H1 (cell line): ENCODE data around the gene CAMTA1.

Experiments
- CREB1 ChIP-seq: IDR thresholded peaks from 2 replicates; pipeline ENCODE4 v1.6.1; 2012; ENCODE audit warnings: inconsistent platforms
- EGR1 ChIP-seq: IDR thresholded peaks from 2 replicates; pipeline ENCODE4 v1.6.1; 2011; ENCODE audit warnings: low read depth, low read length, borderline replicate concordance
- EZH2 ChIP-seq: fragments of 200-600 bp; sonication (generic); IDR thresholded peaks from 2 replicates; pipeline ENCODE4 v1.7.1; 2012; ENCODE audit warnings: low read depth, mild to moderate bottlenecking, moderate library complexity, low read length, inconsistent platforms; ENCODE audit not compliant: severe bottlenecking
- NRF1 ChIP-seq: IDR thresholded peaks from 2 replicates; pipeline ENCODE4 v1.6.1; 2011; ENCODE audit warnings: mild to moderate bottlenecking, low read depth, low read length, improper control_type of control experiment
- POLR2A ChIP-seq, 2 experiments: IDR thresholded peaks; 1 replicate in 1 of 2; 2 replicates in 1 of 2; pipeline ENCODE4 v1.6.1; 2011; ENCODE audit warnings: low read depth in 2 of 2, low read length in 2 of 2, mild to moderate bottlenecking in 2 of 2; ENCODE audit errors: control extremely low read depth in 1 of 2
- SP4 ChIP-seq: IDR thresholded peaks from 2 replicates; pipeline ENCODE4 v1.6.1; 2012; ENCODE audit warnings: low read length, inconsistent platforms
- SUZ12 ChIP-seq: fragments of 200-600 bp; sonication (generic); IDR thresholded peaks from 2 replicates; pipeline ENCODE4 v1.6.1; 2012; ENCODE audit warnings: mild to moderate bottlenecking, inconsistent platforms, low read length, moderate library complexity, mixed read lengths
- TAF1 ChIP-seq: IDR thresholded peaks from 2 replicates; pipeline ENCODE4 v1.6.1; 2011; ENCODE audit warnings: mild to moderate bottlenecking, low read depth, low read length
- ZNF274 ChIP-seq: IDR thresholded peaks from 2 replicates; pipeline ENCODE4 v1.7.0; 2012; ENCODE audit warnings: low read length, borderline replicate concordance; ENCODE audit errors: extremely low read depth
- TF ChIP-seq, protein P1 (sequence below), 3 experiments: IDR thresholded peaks; 1 replicate in 2 of 3; 2 replicates in 1 of 3; pipeline versions ENCODE4 v1.5.1 to v1.6.1; 2011; ENCODE audit warnings: low read length in 3 of 3, mild to moderate bottlenecking in 3 of 3, inconsistent platforms in 2 of 3, low read depth in 1 of 3, moderate library complexity in 1 of 3; ENCODE audit not compliant: insufficient read depth in 1 of 3; ENCODE audit errors: control extremely low read depth in 1 of 3
- TF ChIP-seq, protein P2 (sequence below): IDR thresholded peaks from 2 replicates; pipeline ENCODE4 v1.6.1; 2011; ENCODE audit warnings: low read depth, mild to moderate bottlenecking, low read length; ENCODE audit not compliant: insufficient read depth

DNA sequence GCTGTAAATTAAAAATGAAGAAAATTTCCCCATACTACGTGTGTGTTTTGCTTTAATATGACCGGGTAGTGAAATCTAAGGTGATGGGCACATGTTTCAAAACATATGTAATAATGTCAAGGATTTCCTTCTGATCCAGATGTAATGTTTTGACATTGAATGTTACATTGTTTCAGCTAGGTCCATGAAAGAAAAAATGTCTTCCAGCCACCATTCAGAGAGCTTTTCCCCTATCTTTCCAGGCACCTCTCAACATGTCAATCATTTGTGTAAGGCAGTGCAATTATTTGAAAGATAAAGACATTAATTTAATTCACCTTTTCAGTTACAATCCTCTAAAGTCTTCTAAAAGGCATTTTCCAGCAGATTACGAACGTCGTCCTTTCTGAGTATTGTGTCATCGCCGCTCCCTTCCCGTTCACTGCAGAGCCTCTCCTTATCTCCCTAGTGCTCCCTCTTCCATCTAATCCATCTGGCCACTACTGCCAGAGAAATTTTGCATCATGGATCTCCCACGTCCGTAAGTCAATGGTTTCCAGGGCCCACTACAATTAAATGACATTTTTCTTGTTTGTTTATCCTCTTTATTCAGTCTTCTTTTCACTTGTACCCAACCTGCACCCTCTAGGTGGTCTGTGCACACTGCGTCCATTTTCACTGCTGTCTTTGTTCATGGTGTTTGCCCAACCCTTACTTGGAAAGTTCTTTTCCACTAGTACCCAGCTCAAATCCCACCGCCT is 984.6 kb downstream of the CAMTA1 start:
- TF ChIP-seq, protein P1, sequence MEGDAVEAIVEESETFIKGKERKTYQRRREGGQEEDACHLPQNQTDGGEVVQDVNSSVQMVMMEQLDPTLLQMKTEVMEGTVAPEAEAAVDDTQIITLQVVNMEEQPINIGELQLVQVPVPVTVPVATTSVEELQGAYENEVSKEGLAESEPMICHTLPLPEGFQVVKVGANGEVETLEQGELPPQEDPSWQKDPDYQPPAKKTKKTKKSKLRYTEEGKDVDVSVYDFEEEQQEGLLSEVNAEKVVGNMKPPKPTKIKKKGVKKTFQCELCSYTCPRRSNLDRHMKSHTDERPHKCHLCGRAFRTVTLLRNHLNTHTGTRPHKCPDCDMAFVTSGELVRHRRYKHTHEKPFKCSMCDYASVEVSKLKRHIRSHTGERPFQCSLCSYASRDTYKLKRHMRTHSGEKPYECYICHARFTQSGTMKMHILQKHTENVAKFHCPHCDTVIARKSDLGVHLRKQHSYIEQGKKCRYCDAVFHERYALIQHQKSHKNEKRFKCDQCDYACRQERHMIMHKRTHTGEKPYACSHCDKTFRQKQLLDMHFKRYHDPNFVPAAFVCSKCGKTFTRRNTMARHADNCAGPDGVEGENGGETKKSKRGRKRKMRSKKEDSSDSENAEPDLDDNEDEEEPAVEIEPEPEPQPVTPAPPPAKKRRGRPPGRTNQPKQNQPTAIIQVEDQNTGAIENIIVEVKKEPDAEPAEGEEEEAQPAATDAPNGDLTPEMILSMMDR (IDR thresholded peaks at IDR 0.05; ENCODE audit: control extremely low read depth in 1 of 3, insufficient read depth in 1 of 3, low read depth in 1 of 3, low read length in 3 of 3): no peak
- TF ChIP-seq NRF1: no peak
- TF ChIP-seq, protein P2, sequence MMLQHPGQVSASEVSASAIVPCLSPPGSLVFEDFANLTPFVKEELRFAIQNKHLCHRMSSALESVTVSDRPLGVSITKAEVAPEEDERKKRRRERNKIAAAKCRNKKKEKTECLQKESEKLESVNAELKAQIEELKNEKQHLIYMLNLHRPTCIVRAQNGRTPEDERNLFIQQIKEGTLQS: no peak
- no peak for TF ChIP-seq EGR1
- no peak for TF ChIP-seq EZH2
- TF ChIP-seq ZNF274: no peak
- TF ChIP-seq SUZ12: no peak
- no peak for TF ChIP-seq POLR2A (IDR thresholded peaks at IDR 0.05; ENCODE audit: control extremely low read depth in 1 of 2, low read depth in 2 of 2, low read length in 2 of 2)
- TF ChIP-seq CREB1: no peak
- no peak for TF ChIP-seq TAF1
- TF ChIP-seq SP4: no peak
